Measurements from ENCODE around the gene TIMM44. TPM values are rescaled to one million over a fixed set of nuclear protein-coding genes. Genes with fewer than 3 reads are reported as not detected.

TIMM44 gene
- total and polyA plus RNA-seq, 2 of the 8 experiments (the other 6 are each of a cell fraction or from before 2014, with no cell fraction given), result 131 to 150 TPM

GRCh38 chr19:7932276-7932929 lies 11.1 kb downstream of the TIMM44 start:
- Histone ChIP-seq H3K56ac (replicated peaks; ENCODE audit: insufficient read length, low read depth, low read length) (no peak overlapping the region), H3K4ac (replicated peaks; ENCODE audit: insufficient read length, low read depth, low read length) (no peak overlapping the region), H2AFZ (ENCODE audit: low read length) (no peak overlapping the region), H3K79me2 (ENCODE audit: control insufficient read depth in 1 of 2, insufficient read depth in 2 of 2, low read length in 2 of 2) (no peaks in the 10 kb centered on the region), H2BK5ac (ENCODE audit: low read depth, low read length) (no peak overlapping the region), H4K91ac (replicated peaks; ENCODE audit: insufficient read length, low read length) (no peak overlapping the region), H3K14ac (ENCODE audit: insufficient read length) (no peak overlapping the region), H3K4me1 (replicated peaks in 1 of 4; ENCODE audit: control insufficient read depth in 3 of 4, insufficient read depth in 4 of 4, low read length in 3 of 4) (no peaks in the 10 kb centered on the region; a peak in 1 of 7 replicates), H2BK15ac (ENCODE audit: low read length) (no peak overlapping the region), H3K4me3 (ENCODE audit: extremely low read depth in 1 of 4, insufficient read depth in 2 of 4, low read depth in 3 of 4, low read length in 4 of 4) (no peak overlapping the region), H4K20me1 (replicated peaks in 1 of 2; ENCODE audit: control insufficient read depth in 1 of 2, insufficient read depth in 2 of 2, low read length in 2 of 2) (peaks cover 6 to 14% of the 10 kb centered on the region in 2 experiments), H2BK120ac (replicated peaks; ENCODE audit: low read depth, low read length) (no peak overlapping the region), H3K23ac (ENCODE audit: insufficient read length) (no peak overlapping the region), H4K8ac (ENCODE audit: extremely low read depth, insufficient read depth, low read length) (no peak overlapping the region), H2BK12ac (ENCODE audit: low read depth, low read length) (no peak overlapping the region), H3K9me3 (ENCODE audit: insufficient read depth in 2 of 2, low read depth in 1 of 2, low read length in 1 of 2) (no peaks in the 10 kb centered on the region), H3K4me2 (ENCODE audit: insufficient read depth in 1 of 2, low read depth in 2 of 2, low read length in 2 of 2) (no peak overlapping the region), H3K9ac (replicated peaks in 1 of 4; ENCODE audit: extremely low read depth in 1 of 4, low read depth in 3 of 4, low read length in 3 of 4) (no peak overlapping the region), H3K79me1 (ENCODE audit: low read depth, low read length) (no peaks in the 10 kb centered on the region), H3K27me3 (replicated peaks in 1 of 4; ENCODE audit: control insufficient read depth in 3 of 4, extremely low read depth in 1 of 4, insufficient read depth in 3 of 4, low read length in 3 of 4) (no peaks in the 10 kb centered on the region), H3K27ac (ENCODE audit: low read depth, low read length) (no peak overlapping the region), H3K23me2 (ENCODE audit: low read depth, low read length) (no peaks in the 10 kb centered on the region), H2AK5ac (ENCODE audit: low read depth, low read length) (no peak overlapping the region), H3K18ac (ENCODE audit: extremely low read depth, low read length) (no peak overlapping the region), H2BK20ac (ENCODE audit: low read length) (no peak overlapping the region), H3K36me3 (ENCODE audit: control insufficient read depth in 2 of 4, insufficient read depth in 4 of 4, low read length in 3 of 4) (peaks cover 26 to 68% (median 49%) of the 10 kb centered on the region in 4 experiments), H4K5ac (ENCODE audit: insufficient read length, low read depth, low read length) (no peak overlapping the region)
- DNase-seq (ENCODE audit: low read depth in 1 of 2, low spot score in 2 of 2) (no peak), FAIRE-seq (no peak)
- 96% methylated on average over 30 of the region's 32 CpGs; no CpG with 5 or more reads in 1 of the 2 experiments for WGBS, 2 experiments (ENCODE audit: extremely low coverage in 1 of 2, insufficient coverage in 1 of 2, insufficient read length in 1 of 2, insufficient replicate concordance in 2 of 2, low coverage in 1 of 2, low lambda C conversion rate in 2 of 2, missing lambda C conversion rate in 1 of 2)
- ChIA-PET POLR2A (ENCODE audit: partially characterized antibody) (interaction anchor here (0.7 to 10.4 kb wide), 4 partner anchors 9 to 189 kb away, joined by 3 to 205 read pairs (median 10); partner anchors contain the start of genes SNAPC2 and TIMM44), CTCF (ENCODE audit: partially characterized antibody) (interaction anchor here (1.2 to 4.1 kb wide), 4 partner anchors 12 to 164 kb away, joined by 3 to 28 read pairs (median 4); partner anchors contain the start of genes SNAPC2 and TIMM44)
- TF ChIP-seq RBBP5 (IDR thresholded peaks at IDR 0.05; ENCODE audit: borderline replicate concordance, low read depth, low read length), result no peak
